Measurements from ENCODE around the gene CD300C.
"Not testable (repeated sequence)": the region's sequence is repeated elsewhere in the genome, so short reads cannot be mapped to it uniquely, and the experiment has no call there.

The CD300C gene

GRCh38 chr17:74561586-74561985 lies 15.7 kb upstream of the CD300C start:
- TF ChIP-seq CTCF (IDR thresholded peaks at IDR 0.05; ENCODE audit: extremely low read depth, missing control alignments) = no peak
- DNase-seq (ENCODE audit: low spot score) = no peak

- DNase-seq (ENCODE audit: low spot score) = no peak
- no peak for TF ChIP-seq CTCF (IDR thresholded peaks at IDR 0.05; ENCODE audit: extremely low read depth, missing control alignments)
These were observed 13.1 kb upstream of the CD300C start for GRCh38 chr17:74558882-74559519.

- not testable (repeated sequence) for DNase-seq (ENCODE audit: low spot score)
These were observed 12.5 kb upstream of the CD300C start for GRCh38 chr17:74558402-74558801.

- TF ChIP-seq CTCF (IDR thresholded peaks at IDR 0.05; ENCODE audit: extremely low read depth, missing control alignments) = no peak
- DNase-seq (ENCODE audit: low spot score) = no peak
These were observed 9.6 kb upstream of the CD300C start for GRCh38 chr17:74555427-74555940.

- DNase-seq (ENCODE audit: low spot score) = no peak
- no peak for TF ChIP-seq CTCF (IDR thresholded peaks at IDR 0.05; ENCODE audit: extremely low read depth, missing control alignments)
These were observed 9.0 kb upstream of the CD300C start for GRCh38 chr17:74554909-74555308.

- TF ChIP-seq CTCF (IDR thresholded peaks at IDR 0.05; ENCODE audit: extremely low read depth, missing control alignments) = no peak
- no peak for DNase-seq (ENCODE audit: low spot score)
These were observed 6.1 kb upstream of the CD300C start for GRCh38 chr17:74552037-74552436.

GRCh38 chr17:74550602-74551001 lies 4.7 kb upstream of the CD300C start:
- TF ChIP-seq CTCF (IDR thresholded peaks at IDR 0.05; ENCODE audit: extremely low read depth, missing control alignments) = no peak
- no peak for DNase-seq (ENCODE audit: low spot score)

GRCh38 chr17:74549343-74549742 lies 3.4 kb upstream of the CD300C start:
- TF ChIP-seq CTCF (IDR thresholded peaks at IDR 0.05; ENCODE audit: extremely low read depth, missing control alignments) = no peak
- DNase-seq (ENCODE audit: low spot score) = no peak
